Skeletal muscle tissue (tissue), 4 donors: ENCODE data around the gene AXL. TPM values are rescaled to one million over a fixed set of nuclear protein-coding genes. Genes with fewer than 3 reads are reported as not detected.
A peak's percentile ranks its signal among the peaks of the same experiment; 100 is the strongest.

ENCODE experiments used
- H3K27ac ChIP-seq: one replicate; pipeline ENCODE4 v1.7.0; 2013; ENCODE audit warnings: mild to moderate bottlenecking, low read depth, low read length, inconsistent platforms
- H3K27me3 ChIP-seq, 3 donors: one replicate each; pipeline ENCODE4 v1.7.0; 2013; ENCODE audit warnings: low read length in 3 of 3; ENCODE audit not compliant: control insufficient read depth in 3 of 3, insufficient read depth in 3 of 3
- H3K36me3 ChIP-seq, 3 donors: one replicate each; pipeline ENCODE4 v1.7.0; 2013; ENCODE audit warnings: low read length in 3 of 3; ENCODE audit not compliant: control insufficient read depth in 3 of 3, insufficient read depth in 3 of 3
- H3K4me1 ChIP-seq, 3 donors: one replicate each; pipeline ENCODE4 v1.7.0; 2013; ENCODE audit warnings: low read length in 3 of 3, mild to moderate bottlenecking in 3 of 3; ENCODE audit not compliant: control insufficient read depth in 3 of 3, insufficient read depth in 3 of 3
- H3K4me3 ChIP-seq, 3 donors: one replicate each; pipeline ENCODE4 v1.7.0; 2013; ENCODE audit warnings: low read length in 3 of 3
- H3K9ac ChIP-seq, 3 donors: one replicate each; pipeline ENCODE4 v1.7.0; 2013; ENCODE audit warnings: low read length in 3 of 3, mild to moderate bottlenecking in 3 of 3, moderate library complexity in 2 of 3, low read depth in 1 of 3
- H3K9me3 ChIP-seq, 3 donors: one replicate each; pipeline ENCODE4 v1.7.0; 2013; ENCODE audit warnings: low read length in 3 of 3; ENCODE audit not compliant: control insufficient read depth in 3 of 3
- total RNA-seq: library from RNA; depleted of rRNA; stranded (reverse); fragments of >200 nt; gene quantifications from one replicate; pipeline ENCODE4 v1.2.3, GENCODE V29; 2014
- donor health status: Osteomylitis.

Gene AXL
- total RNA-seq, 1 donor from 2014 or later = 35.0 TPM

GRCh38 chr19:41305927-41306793, 87.1 kb downstream of the AXL start:
- Histone ChIP-seq H3K4me3 (no peak overlapping the region), H3K27ac (peak overlapping the region; percentile 21), H3K4me1 (peaks cover 30 to 32% (median 31%) of the 10 kb centered on the region in 3 donors), H3K27me3 (no peaks in the 10 kb centered on the region), H3K36me3 (peaks cover 48 to 62% (median 53%) of the 10 kb centered on the region in 3 donors), H3K9me3 (no peaks in the 10 kb centered on the region), H3K9ac (peak overlapping the region in 1 of 3 donors; percentile 16)

- peak overlapping the region; percentile 91 for H3K27ac ChIP-seq
These were observed 88.3 kb downstream of the AXL start for GRCh38 chr19:41307090-41307875.

GRCh38 chr19:41307954-41308449, 89.0 kb downstream of the AXL start:
- Histone ChIP-seq H3K36me3 (peaks cover 47 to 53% (median 48%) of the 10 kb centered on the region in 3 donors), H3K27me3 (no peaks in the 10 kb centered on the region), H3K4me1 (peaks cover 40 to 46% (median 43%) of the 10 kb centered on the region in 3 donors), H3K4me3 (peak overlapping the region in 1 of 3 donors; percentile 41), H3K27ac (peak overlapping the region; percentile 91), H3K9me3 (no peaks in the 10 kb centered on the region), H3K9ac (peak overlapping the region; percentile 8 to 98 (median 66))

More at GRCh38 chr19:41307090-41307875, 88.3 kb downstream of the AXL start:
- Histone ChIP-seq H3K4me3 (no peak overlapping the region), H3K36me3 (peaks cover 46 to 54% (median 47%) of the 10 kb centered on the region in 3 donors), H3K4me1 (peaks cover 37 to 40% (median 39%) of the 10 kb centered on the region in 3 donors), H3K27me3 (no peaks in the 10 kb centered on the region), H3K9me3 (no peaks in the 10 kb centered on the region), H3K9ac (peak overlapping the region in 2 of 3 donors; percentile 8 to 98)

GRCh38 chr19:41308450-41309179, 89.6 kb downstream of the AXL start:
- Histone ChIP-seq H3K4me1 (peaks cover 40 to 49% (median 46%) of the 10 kb centered on the region in 3 donors), H3K27me3 (no peaks in the 10 kb centered on the region), H3K36me3 (peaks cover 47 to 54% (median 49%) of the 10 kb centered on the region in 3 donors), H3K27ac (peak overlapping the region; percentile 91), H3K9me3 (no peaks in the 10 kb centered on the region), H3K4me3 (peak overlapping the region; percentile 84 to 98 (median 91)), H3K9ac (peak overlapping the region; percentile 82 to 98 (median 92))

- peak overlapping the region; percentile 82 to 98 (median 92) for H3K9ac ChIP-seq
- peaks cover 39 to 49% (median 41%) of the 10 kb centered on the region in 3 donors for H3K36me3 ChIP-seq
- peaks cover 40 to 49% (median 44%) of the 10 kb centered on the region in 3 donors for H3K4me1 ChIP-seq
These were observed 90.4 kb downstream of the AXL start for GRCh38 chr19:41309180-41310032.

GRCh38 chr19:41310033-41310831, 91.2 kb downstream of the AXL start, which contains the start of gene CCDC97:
Gene CCDC97 (plus strand): TSS chr19:41310172. CDS start chr19:41310311, 139 bp downstream.
- H3K27me3 ChIP-seq = no peaks in the 10 kb centered on the region

More at GRCh38 chr19:41309180-41310032, 90.4 kb downstream of the AXL start:
- Histone ChIP-seq H3K4me3 (peak overlapping the region; percentile 84 to 98 (median 91)), H3K27me3 (no peaks in the 10 kb centered on the region), H3K9me3 (no peaks in the 10 kb centered on the region), H3K27ac (peak overlapping the region; percentile 91)

GRCh38 chr19:41311072-41311471, 92.0 kb downstream of the AXL start:
- Histone ChIP-seq H3K27me3 (no peaks in the 10 kb centered on the region), H3K4me1 (peaks cover 39 to 49% (median 44%) of the 10 kb centered on the region in 3 donors), H3K9me3 (no peaks in the 10 kb centered on the region), H3K36me3 (peaks cover 25 to 35% (median 27%) of the 10 kb centered on the region in 3 donors), H3K9ac (peak overlapping the region; percentile 82 to 98 (median 92)), H3K27ac (peak overlapping the region; percentile 91), H3K4me3 (peak overlapping the region; percentile 84 to 98 (median 91))

More at GRCh38 chr19:41310033-41310831, 91.2 kb downstream of the AXL start, which contains the start of gene CCDC97:
- H3K9me3 ChIP-seq = no peaks in the 10 kb centered on the region
- peaks cover 39 to 49% (median 44%) of the 10 kb centered on the region in 3 donors for H3K4me1 ChIP-seq
- H3K4me3 ChIP-seq = peak within 1 kb of the TSS; percentile 84 to 98 (median 91)
- peak within 1 kb of the TSS; percentile 91 for H3K27ac ChIP-seq
- peaks cover 31 to 41% (median 33%) of the 10 kb centered on the region in 3 donors for H3K36me3 ChIP-seq
- H3K9ac ChIP-seq = peak within 1 kb of the TSS; percentile 82 to 98 (median 92)
